Chondrocyte (in vitro differentiated cells): Measurements from ENCODE around the gene SMAD3. TPM values are rescaled to one million over a fixed set of nuclear protein-coding genes. Genes with fewer than 3 reads are reported as not detected.

Source experiments
- DNase-seq: peaks from one replicate; pipeline ENCODE4 v3.0.0; 2021; ENCODE audit warnings: mixed read lengths, low spot score
- H3K27ac Mint-ChIP-seq: one replicate; pipeline ENCODE4 v1.8.0; 2021; ENCODE audit warnings: mild to moderate bottlenecking, moderate library complexity, mixed read lengths; ENCODE audit not compliant: unreplicated experiment
- H3K27me3 Mint-ChIP-seq: 2 replicates; pipeline ENCODE4 v1.8.0; 2021; ENCODE audit warnings: low read depth, mixed read lengths
- H3K36me3 Mint-ChIP-seq: 2 replicates; pipeline ENCODE4 v1.8.0; 2021; ENCODE audit warnings: low read depth, mixed read lengths
- H3K4me1 Mint-ChIP-seq: 2 replicates; pipeline ENCODE4 v1.8.0; 2021; ENCODE audit warnings: low read depth, mild to moderate bottlenecking, mixed read lengths
- H3K4me3 Mint-ChIP-seq: one replicate; pipeline ENCODE4 v1.8.0; 2021; ENCODE audit warnings: mild to moderate bottlenecking, moderate library complexity, mixed read lengths; ENCODE audit not compliant: unreplicated experiment
- H3K9me3 Mint-ChIP-seq: 2 replicates; pipeline ENCODE4 v1.8.0; 2021; ENCODE audit warnings: low read depth, mixed read lengths
- total RNA-seq: library from RNA; stranded (reverse); gene quantifications from 3 replicates; pipeline ENCODE4 v1.2.1, GENCODE V29; 2021
- TF ChIP-seq, protein P1 (sequence below): fragments of 200-600 bp; sonication (generic); IDR thresholded peaks from 2 replicates; pipeline ENCODE4 v1.5.0; 2021; ENCODE audit warnings: antibody characterized with exemption, mild to moderate bottlenecking, moderate library complexity

The SMAD3 gene
- total RNA-seq, 1 donor from 2014 or later: 23.2 TPM

DNA sequence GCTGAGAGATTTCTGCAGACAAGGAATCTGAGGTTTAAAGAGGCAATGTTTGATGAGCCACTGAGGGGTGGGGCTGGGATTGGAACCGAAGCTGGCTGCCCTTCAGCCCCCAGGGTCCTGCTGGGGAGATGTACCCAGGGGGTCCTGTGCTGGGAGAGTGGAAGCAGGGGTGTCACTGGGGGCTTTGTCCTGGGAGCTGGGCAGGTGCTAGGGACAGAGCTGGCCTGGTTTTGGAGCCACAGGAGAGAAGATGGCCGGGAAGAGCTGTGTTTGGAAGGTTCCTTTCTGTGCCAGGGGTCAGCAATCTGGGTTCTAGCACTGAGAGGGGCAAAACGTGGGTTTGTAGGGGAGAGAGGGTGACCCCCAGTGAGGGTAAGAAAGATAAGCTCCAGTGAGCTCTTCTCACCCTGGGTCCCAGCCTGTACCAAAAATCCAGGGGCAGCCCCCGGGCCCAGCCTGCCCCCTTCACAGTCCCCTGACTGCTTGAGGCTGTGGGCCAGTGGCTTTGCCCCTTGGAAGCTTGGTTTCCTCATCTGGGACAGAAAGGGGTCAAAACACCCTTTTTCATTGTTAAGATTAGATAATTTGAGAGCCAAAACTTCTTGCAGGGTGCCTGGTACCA, 69.6 kb downstream of the SMAD3 start:
- DNase-seq: no peak
- H3K4me3 Mint-ChIP-seq: peak overlapping the region; percentile 1
- peaks cover 58% of the 10 kb centered on the region for H3K4me1 Mint-ChIP-seq
- H3K9me3 Mint-ChIP-seq: no peaks in the 10 kb centered on the region
- H3K36me3 Mint-ChIP-seq: no peaks in the 10 kb centered on the region
- TF ChIP-seq, protein P1, sequence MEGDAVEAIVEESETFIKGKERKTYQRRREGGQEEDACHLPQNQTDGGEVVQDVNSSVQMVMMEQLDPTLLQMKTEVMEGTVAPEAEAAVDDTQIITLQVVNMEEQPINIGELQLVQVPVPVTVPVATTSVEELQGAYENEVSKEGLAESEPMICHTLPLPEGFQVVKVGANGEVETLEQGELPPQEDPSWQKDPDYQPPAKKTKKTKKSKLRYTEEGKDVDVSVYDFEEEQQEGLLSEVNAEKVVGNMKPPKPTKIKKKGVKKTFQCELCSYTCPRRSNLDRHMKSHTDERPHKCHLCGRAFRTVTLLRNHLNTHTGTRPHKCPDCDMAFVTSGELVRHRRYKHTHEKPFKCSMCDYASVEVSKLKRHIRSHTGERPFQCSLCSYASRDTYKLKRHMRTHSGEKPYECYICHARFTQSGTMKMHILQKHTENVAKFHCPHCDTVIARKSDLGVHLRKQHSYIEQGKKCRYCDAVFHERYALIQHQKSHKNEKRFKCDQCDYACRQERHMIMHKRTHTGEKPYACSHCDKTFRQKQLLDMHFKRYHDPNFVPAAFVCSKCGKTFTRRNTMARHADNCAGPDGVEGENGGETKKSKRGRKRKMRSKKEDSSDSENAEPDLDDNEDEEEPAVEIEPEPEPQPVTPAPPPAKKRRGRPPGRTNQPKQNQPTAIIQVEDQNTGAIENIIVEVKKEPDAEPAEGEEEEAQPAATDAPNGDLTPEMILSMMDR: no peak
- no peaks in the 10 kb centered on the region for H3K27me3 Mint-ChIP-seq
- H3K27ac Mint-ChIP-seq: peak overlapping the region; percentile 78

DNA sequence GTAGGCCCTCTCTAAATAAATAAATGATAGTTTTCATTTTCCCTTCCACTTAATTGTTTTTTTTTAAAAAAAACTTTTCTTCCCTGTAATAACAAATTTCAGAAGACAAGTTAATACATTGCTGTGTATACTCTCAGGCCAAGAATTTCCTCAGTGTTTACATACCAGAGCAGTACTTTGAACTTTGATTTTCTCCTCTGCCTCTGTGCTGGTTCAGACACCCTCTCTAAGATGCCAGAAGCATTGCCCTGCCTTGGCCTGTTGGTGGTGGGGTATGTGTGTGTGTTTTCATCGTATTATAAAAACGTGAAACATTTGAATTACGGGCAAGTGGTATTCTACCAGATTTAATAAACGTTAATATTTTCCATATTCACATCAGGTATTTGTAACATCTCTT, 70.1 kb downstream of the SMAD3 start:
- Mint-ChIP-seq H3K4me3 (no peak overlapping the region), H3K36me3 (no peaks in the 10 kb centered on the region), H3K4me1 (peaks cover 61% of the 10 kb centered on the region), H3K27ac (no peak overlapping the region), H3K27me3 (no peaks in the 10 kb centered on the region), H3K9me3 (no peaks in the 10 kb centered on the region)
- no peak for DNase-seq
- TF ChIP-seq, protein P1: peak; percentile 58

DNA sequence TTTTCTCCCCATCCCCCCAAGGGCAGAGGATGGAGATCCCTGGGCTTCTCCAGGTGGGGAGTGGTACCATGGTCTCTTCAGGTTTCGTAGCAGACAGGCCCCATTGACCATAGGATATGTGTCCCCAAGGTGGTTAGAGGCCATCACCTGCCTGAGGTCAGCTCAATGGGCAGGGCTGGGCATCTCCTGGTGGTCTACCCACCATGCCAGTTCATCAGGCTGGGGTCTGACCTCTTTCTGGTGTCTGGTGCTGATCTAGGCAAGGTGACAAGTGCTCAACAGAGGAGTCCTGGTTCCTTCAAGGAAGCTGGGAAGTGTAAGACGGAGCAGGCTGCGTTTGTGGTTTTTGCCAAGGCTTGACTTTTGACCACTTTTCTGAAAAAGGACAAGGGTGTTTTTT, 71.4 kb downstream of the SMAD3 start:
- Mint-ChIP-seq H3K36me3 (no peaks in the 10 kb centered on the region), H3K9me3 (no peaks in the 10 kb centered on the region), H3K4me3 (no peak overlapping the region), H3K4me1 (peaks cover 59% of the 10 kb centered on the region), H3K27me3 (no peaks in the 10 kb centered on the region), H3K27ac (no peak overlapping the region)
- DNase-seq: no peak
- TF ChIP-seq, protein P1: no peak

DNA sequence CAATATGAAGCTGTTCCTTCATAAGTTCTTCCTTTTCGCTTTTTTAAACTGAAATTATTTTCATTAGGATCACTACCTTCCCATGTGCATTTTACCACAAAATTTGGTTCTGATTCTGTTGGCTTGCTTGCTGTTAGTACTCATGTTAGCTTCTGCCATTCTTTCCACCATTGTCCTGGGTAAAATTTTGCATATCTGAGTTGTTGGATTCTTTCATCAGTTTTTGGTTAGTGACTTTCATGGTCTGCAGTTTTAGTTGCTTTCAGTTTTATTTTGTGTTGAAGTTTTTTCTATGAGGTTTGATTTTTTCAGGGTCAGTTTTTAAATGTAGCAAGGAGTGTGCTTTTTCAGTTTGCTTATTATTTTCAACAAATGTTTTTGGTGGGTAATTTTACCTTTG, 71.9 kb downstream of the SMAD3 start:
- peaks cover 64% of the 10 kb centered on the region for H3K4me1 Mint-ChIP-seq
- no peak for DNase-seq
- H3K9me3 Mint-ChIP-seq: no peaks in the 10 kb centered on the region
- TF ChIP-seq, protein P1: no peak
- no peaks in the 10 kb centered on the region for H3K36me3 Mint-ChIP-seq
- peak overlapping the region; percentile 6 for H3K27ac Mint-ChIP-seq
- H3K4me3 Mint-ChIP-seq: no peak overlapping the region
- no peaks in the 10 kb centered on the region for H3K27me3 Mint-ChIP-seq

DNA sequence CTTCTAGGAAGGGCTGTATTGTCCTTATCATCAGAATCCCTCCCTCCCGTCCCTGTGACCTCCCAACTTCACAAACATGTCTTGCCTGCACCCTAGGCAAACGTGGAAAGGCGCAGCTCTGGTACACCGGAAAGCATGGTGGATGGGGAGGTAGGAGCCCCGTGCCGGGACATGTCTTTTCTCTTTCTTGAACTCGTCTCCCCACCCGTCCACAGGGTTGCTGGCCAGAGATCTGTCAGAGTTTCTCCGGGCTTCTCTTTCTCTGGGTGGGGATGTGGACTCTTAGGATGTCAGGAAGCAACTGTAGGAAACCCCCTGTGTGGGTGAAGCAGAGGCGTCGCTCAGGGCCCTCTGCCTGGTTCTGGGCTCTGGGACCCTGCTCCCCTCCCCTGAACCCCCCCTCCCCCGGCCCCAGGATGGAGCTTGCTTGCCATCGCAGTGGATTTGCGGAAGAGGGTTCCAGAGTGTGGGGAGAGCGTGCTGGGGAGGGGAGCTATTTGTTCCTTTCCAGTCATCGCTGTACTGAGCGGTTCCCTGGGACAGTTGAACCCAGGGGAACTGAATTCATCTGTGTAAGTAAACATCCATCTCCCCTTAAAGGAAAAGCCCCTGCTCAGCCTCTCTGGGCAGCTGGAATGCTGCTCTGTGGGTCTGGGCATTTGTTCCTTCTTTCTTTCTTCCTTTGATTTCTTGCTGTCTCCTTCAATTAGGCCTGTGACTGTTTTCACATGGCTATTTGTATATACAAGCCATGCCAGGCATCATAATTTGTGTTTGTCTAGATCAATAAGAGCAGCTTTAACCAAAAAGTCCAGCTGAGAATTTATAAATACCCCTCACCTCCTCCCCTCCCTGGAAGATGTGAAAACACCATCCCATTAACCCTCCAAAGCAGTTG, 72.8 kb downstream of the SMAD3 start:
- H3K36me3 Mint-ChIP-seq: no peaks in the 10 kb centered on the region
- no peaks in the 10 kb centered on the region for H3K27me3 Mint-ChIP-seq
- H3K4me1 Mint-ChIP-seq: peaks cover 73% of the 10 kb centered on the region
- no peak overlapping the region for H3K4me3 Mint-ChIP-seq
- peak overlapping the region; percentile 17 for H3K27ac Mint-ChIP-seq
- TF ChIP-seq, protein P1: no peak
- no peak for DNase-seq
- H3K9me3 Mint-ChIP-seq: no peaks in the 10 kb centered on the region
